ENCODE data around the gene L3MBTL3.

DNA sequence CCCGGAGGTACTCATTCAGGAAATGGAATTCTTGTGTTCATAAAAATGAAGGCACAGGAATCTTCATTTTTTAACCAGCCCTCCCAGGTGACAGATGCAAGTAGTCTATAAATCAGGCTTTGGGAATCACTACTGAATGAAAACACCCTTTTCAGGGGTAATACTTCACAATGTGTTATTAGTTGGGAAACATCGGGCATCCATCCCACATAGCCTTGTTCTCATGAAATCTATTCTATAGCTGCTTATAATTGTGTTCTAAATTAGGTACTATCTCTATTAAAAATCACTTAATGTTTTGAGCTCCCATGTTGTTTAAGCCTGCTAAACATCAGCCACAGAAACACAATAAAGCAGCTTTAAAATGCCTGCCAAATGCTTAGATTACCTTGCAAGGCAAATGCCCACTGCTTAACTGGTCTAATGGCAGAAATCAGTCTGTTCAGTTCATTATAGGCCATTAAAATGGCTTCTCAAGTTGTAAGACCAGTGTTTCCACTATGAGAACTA is 94.9 kb downstream of the L3MBTL3 start:
- TF ChIP-seq, protein P1, sequence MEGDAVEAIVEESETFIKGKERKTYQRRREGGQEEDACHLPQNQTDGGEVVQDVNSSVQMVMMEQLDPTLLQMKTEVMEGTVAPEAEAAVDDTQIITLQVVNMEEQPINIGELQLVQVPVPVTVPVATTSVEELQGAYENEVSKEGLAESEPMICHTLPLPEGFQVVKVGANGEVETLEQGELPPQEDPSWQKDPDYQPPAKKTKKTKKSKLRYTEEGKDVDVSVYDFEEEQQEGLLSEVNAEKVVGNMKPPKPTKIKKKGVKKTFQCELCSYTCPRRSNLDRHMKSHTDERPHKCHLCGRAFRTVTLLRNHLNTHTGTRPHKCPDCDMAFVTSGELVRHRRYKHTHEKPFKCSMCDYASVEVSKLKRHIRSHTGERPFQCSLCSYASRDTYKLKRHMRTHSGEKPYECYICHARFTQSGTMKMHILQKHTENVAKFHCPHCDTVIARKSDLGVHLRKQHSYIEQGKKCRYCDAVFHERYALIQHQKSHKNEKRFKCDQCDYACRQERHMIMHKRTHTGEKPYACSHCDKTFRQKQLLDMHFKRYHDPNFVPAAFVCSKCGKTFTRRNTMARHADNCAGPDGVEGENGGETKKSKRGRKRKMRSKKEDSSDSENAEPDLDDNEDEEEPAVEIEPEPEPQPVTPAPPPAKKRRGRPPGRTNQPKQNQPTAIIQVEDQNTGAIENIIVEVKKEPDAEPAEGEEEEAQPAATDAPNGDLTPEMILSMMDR (conservative IDR thresholded peaks at IDR 0.05; ENCODE audit: low read depth, low read length) = no peak
- TF ChIP-seq EZH2 (IDR thresholded peaks at IDR 0.05; ENCODE audit: low read length, unreplicated experiment) (no peak), EZH2phosphoT487 (IDR thresholded peaks at IDR 0.05; ENCODE audit: borderline replicate concordance, low read length) (no peak)
